H1 (cell line): ENCODE measurements around the gene GDAP1L1. TPM values are rescaled to one million over a fixed set of nuclear protein-coding genes. Genes with fewer than 3 reads are reported as not detected.

Source experiments
- CTCF ChIA-PET: fragments of 300-600 bp; sonication (Branson Sonifier 250); formaldehyde crosslinking; loops from one replicate; lab custom pipeline; 2021; ENCODE audit not compliant: partially characterized antibody; lab: Charles Lee
- POLR2A ChIA-PET: fragments of 300-600 bp; sonication (Branson Sonifier 250); formaldehyde crosslinking; loops from one replicate; lab custom pipeline; 2021; ENCODE audit warnings: inconsistent platforms; ENCODE audit not compliant: partially characterized antibody; lab: Charles Lee
- DNase-seq, 2 experiments: peaks; one replicate each; pipeline versions ENCODE4 v3.0.0 to v3.0.0-alpha.2; 2010 to 2022; ENCODE audit warnings: low spot score in 2 of 2, low read depth in 1 of 2, mixed read lengths in 1 of 2
- FAIRE-seq: peaks from 2 replicates; lab custom pipeline; 2011; peaks lifted over from hg19 to GRCh38; lab: Jason Lieb, UNC
- H2AFZ ChIP-seq: 2 replicates; pipeline ENCODE4 v1.8.1; 2012; ENCODE audit warnings: low read length, inconsistent platforms
- H2AK5ac ChIP-seq: 2 replicates; pipeline ENCODE4 v1.6.1; 2013; ENCODE audit warnings: low read depth, low read length
- H2BK120ac ChIP-seq: replicated peaks from 2 replicates; pipeline ENCODE3; 2013; ENCODE audit warnings: low read depth, low read length, inconsistent platforms
- H2BK12ac ChIP-seq: 2 replicates; pipeline ENCODE4 v1.6.1; 2013; ENCODE audit warnings: low read depth, low read length
- H2BK15ac ChIP-seq: 2 replicates; pipeline ENCODE4 v1.6.1; 2013; ENCODE audit warnings: low read length
- H2BK20ac ChIP-seq: 2 replicates; pipeline ENCODE4 v1.6.1; 2013; ENCODE audit warnings: low read length
- H2BK5ac ChIP-seq: 2 replicates; pipeline ENCODE4 v1.6.1; 2013; ENCODE audit warnings: low read depth, low read length
- H3K14ac ChIP-seq: 2 replicates; pipeline ENCODE4 v1.6.1; 2013; ENCODE audit warnings: inconsistent platforms; ENCODE audit not compliant: insufficient read length
- H3K18ac ChIP-seq: 2 replicates; pipeline ENCODE4 v1.6.1; 2013; ENCODE audit warnings: low read length; ENCODE audit errors: extremely low read depth
- H3K23ac ChIP-seq: 2 replicates; pipeline ENCODE4 v1.6.1; 2013; ENCODE audit warnings: inconsistent platforms; ENCODE audit not compliant: insufficient read length
- H3K23me2 ChIP-seq: 2 replicates; pipeline ENCODE4 v1.6.1; 2013; ENCODE audit warnings: low read depth, low read length
- H3K27ac ChIP-seq: 2 replicates; pipeline ENCODE4 v1.6.1; 2011; ENCODE audit warnings: low read depth, low read length, inconsistent platforms
- H3K27me3 ChIP-seq, 4 experiments: replicated peaks in 1 of 4; 1 replicate in 1 of 4; 2 replicates in 3 of 4; pipeline versions ENCODE4 v1.6.1 to v1.8.1; 2011 to 2013; ENCODE audit warnings: low read length in 3 of 4, mild to moderate bottlenecking in 3 of 4, inconsistent platforms in 2 of 4, mixed read lengths in 2 of 4, moderate library complexity in 1 of 4; ENCODE audit not compliant: control insufficient read depth in 3 of 4, insufficient read depth in 3 of 4; ENCODE audit errors: extremely low read depth in 1 of 4
- H3K36me3 ChIP-seq, 4 experiments: 2 replicates each; pipeline versions ENCODE4 v1.6.1 to v1.8.1; 2011 to 2013; ENCODE audit warnings: mild to moderate bottlenecking in 4 of 4, low read length in 3 of 4, moderate library complexity in 2 of 4, control low read depth in 1 of 4, inconsistent platforms in 1 of 4; ENCODE audit not compliant: insufficient read depth in 4 of 4, control insufficient read depth in 2 of 4
- H3K4ac ChIP-seq: replicated peaks from 2 replicates; pipeline ENCODE3; 2013; ENCODE audit warnings: low read length, low read depth, mixed read lengths, inconsistent platforms; ENCODE audit not compliant: insufficient read length
- H3K4me1 ChIP-seq, 4 experiments: replicated peaks in 1 of 4; 1 replicate in 1 of 4; 2 replicates in 3 of 4; pipeline versions ENCODE4 v1.6.1 to v1.8.1; 2011 to 2013; ENCODE audit warnings: low read length in 3 of 4, inconsistent platforms in 2 of 4, mixed read lengths in 1 of 4; ENCODE audit not compliant: insufficient read depth in 4 of 4, control insufficient read depth in 3 of 4
- H3K4me2 ChIP-seq, 2 experiments: 2 replicates each; pipeline versions ENCODE4 v1.6.1 to v1.8.1; 2011 to 2013; ENCODE audit warnings: low read depth in 2 of 2, low read length in 2 of 2, control low read depth in 1 of 2, inconsistent platforms in 1 of 2, mild to moderate bottlenecking in 1 of 2; ENCODE audit not compliant: insufficient read depth in 1 of 2
- H3K4me3 ChIP-seq, 4 experiments: fragments of 200-600, 300-600 bp in 1 of 4; sonication (generic), shearing (Covaris generic), sonication (Bioruptor Twin) in 1 of 4; 2 replicates each; pipeline versions ENCODE4 v1.5.1 to v1.8.1; 2011 to 2016; ENCODE audit warnings: low read length in 4 of 4, low read depth in 3 of 4, control low read depth in 2 of 4, inconsistent platforms in 2 of 4, mild to moderate bottlenecking in 2 of 4, mixed read lengths in 1 of 4, moderate library complexity in 1 of 4; ENCODE audit not compliant: insufficient read depth in 2 of 4; ENCODE audit errors: extremely low read depth in 1 of 4
- H3K56ac ChIP-seq: replicated peaks from 2 replicates; pipeline ENCODE3; 2013; ENCODE audit warnings: low read depth, mild to moderate bottlenecking, mixed read lengths, low read length, inconsistent platforms; ENCODE audit not compliant: insufficient read length
- H3K79me1 ChIP-seq: 2 replicates; pipeline ENCODE4 v1.6.1; 2013; ENCODE audit warnings: low read depth, low read length, control low read depth
- H3K79me2 ChIP-seq, 2 experiments: 2 replicates each; pipeline versions ENCODE4 v1.6.1 to v1.8.1; 2012 to 2013; ENCODE audit warnings: low read length in 2 of 2, mild to moderate bottlenecking in 2 of 2, inconsistent platforms in 1 of 2; ENCODE audit not compliant: insufficient read depth in 2 of 2, control insufficient read depth in 1 of 2
- H3K9ac ChIP-seq, 4 experiments: replicated peaks in 1 of 4; 1 replicate in 1 of 4; 2 replicates in 3 of 4; pipeline versions ENCODE4 v1.6.1 to v1.8.1; 2011 to 2013; ENCODE audit warnings: low read depth in 3 of 4, low read length in 3 of 4, control low read depth in 2 of 4, mild to moderate bottlenecking in 2 of 4, moderate library complexity in 2 of 4, inconsistent platforms in 1 of 4; ENCODE audit errors: extremely low read depth in 1 of 4
- H3K9me3 ChIP-seq, 2 experiments: 2 replicates each; pipeline versions ENCODE4 v1.6.1 to v1.8.1; 2012 to 2013; ENCODE audit warnings: mild to moderate bottlenecking in 2 of 2, moderate library complexity in 2 of 2, control low read depth in 1 of 2, inconsistent platforms in 1 of 2, low read depth in 1 of 2, low read length in 1 of 2, mixed read lengths in 1 of 2; ENCODE audit not compliant: insufficient read depth in 2 of 2
- H4K20me1 ChIP-seq, 2 experiments: replicated peaks in 1 of 2; 2 replicates each; pipeline versions ENCODE3 to v1.8.1; 2011 to 2013; ENCODE audit warnings: inconsistent platforms in 2 of 2, low read length in 2 of 2, mild to moderate bottlenecking in 1 of 2; ENCODE audit not compliant: insufficient read depth in 2 of 2, control insufficient read depth in 1 of 2
- H4K5ac ChIP-seq: 2 replicates; pipeline ENCODE4 v1.6.1; 2013; ENCODE audit warnings: low read length, low read depth, mixed read lengths, inconsistent platforms; ENCODE audit not compliant: insufficient read length
- H4K8ac ChIP-seq: 2 replicates; pipeline ENCODE4 v1.8.0; 2013; ENCODE audit warnings: mild to moderate bottlenecking, moderate library complexity, low read length, inconsistent platforms; ENCODE audit not compliant: insufficient read depth; ENCODE audit errors: extremely low read depth
- H4K91ac ChIP-seq: replicated peaks from 2 replicates; pipeline ENCODE3; 2013; ENCODE audit warnings: low read length, mixed read lengths, inconsistent platforms; ENCODE audit not compliant: insufficient read length
- BCL11A ChIP-seq, 2 experiments: IDR thresholded peaks; one replicate each; pipeline ENCODE4 v1.6.1; 2011; ENCODE audit warnings: low read depth in 2 of 2, low read length in 2 of 2, mild to moderate bottlenecking in 2 of 2
- CHD1 ChIP-seq: IDR thresholded peaks from 2 replicates; pipeline ENCODE4 v1.6.1; 2012; ENCODE audit warnings: low read depth, low read length, improper control_type of control experiment
- FOSL1 ChIP-seq: IDR thresholded peaks from 2 replicates; pipeline ENCODE4 v1.6.1; 2011; ENCODE audit warnings: mild to moderate bottlenecking, low read depth, low read length, moderate library complexity; ENCODE audit not compliant: insufficient read depth
- JUND ChIP-seq: IDR thresholded peaks from 2 replicates; pipeline ENCODE4 v1.6.1; 2011; ENCODE audit warnings: mild to moderate bottlenecking, improper control_type of control experiment, low read length
- WGBS, 2 experiments: shearing (Covaris generic) in 1 of 2; methylation state at CpG; one replicate each; pipeline versions ENCODE4 v1.1.6 to v1.1.7; 2013 to 2015; ENCODE audit warnings: low lambda C conversion rate in 2 of 2, mixed read lengths in 2 of 2, inconsistent platforms in 1 of 2, low coverage in 1 of 2, missing lambda C conversion rate in 1 of 2; ENCODE audit not compliant: insufficient replicate concordance in 2 of 2, insufficient coverage in 1 of 2, insufficient read length in 1 of 2; ENCODE audit errors: extremely low coverage in 1 of 2, missing lambda C conversion rate in 1 of 2; 5-methylcytosine and 5-hydroxymethylcytosine counted together
- polyA plus RNA-seq, 7 experiments: library from polyadenylated mRNA; depleted of rRNA in 3 of 7; stranded (reverse) in 5 of 7; unstranded in 2 of 7; fragments of >200 nt in 5 of 7; fragments of 200-250 nt in 2 of 7; gene quantifications; 1 replicate in 5 of 7; 2 replicates in 1 of 7; 4 replicates in 1 of 7; pipeline versions ENCODE4 v1.2.1 to v1.2.3, GENCODE V29; 2011 to 2013; ENCODE audit warnings: missing spikeins in 2 of 7, mixed read lengths in 2 of 7
- total RNA-seq: library from RNA; stranded (reverse); fragmentation: NEBNext Ultra II Directional; extraction: Animal tissue kit (Norgen Biotek cat#: 25700); gene quantifications from 2 replicates; pipeline ENCODE4 v1.2.1, GENCODE V29; 2021
- TF ChIP-seq, protein P1 (sequence below), 3 experiments: IDR thresholded peaks; 1 replicate in 2 of 3; 2 replicates in 1 of 3; pipeline versions ENCODE4 v1.5.1 to v1.6.1; 2011; ENCODE audit warnings: low read length in 3 of 3, mild to moderate bottlenecking in 3 of 3, inconsistent platforms in 2 of 3, low read depth in 1 of 3, moderate library complexity in 1 of 3; ENCODE audit not compliant: insufficient read depth in 1 of 3; ENCODE audit errors: control extremely low read depth in 1 of 3

The GDAP1L1 gene
- total and polyA plus RNA-seq, 2 of the 8 experiments (the other 6 are each of a cell fraction or from before 2014, with no cell fraction given), result 8.5 to 63.1 TPM

DNA sequence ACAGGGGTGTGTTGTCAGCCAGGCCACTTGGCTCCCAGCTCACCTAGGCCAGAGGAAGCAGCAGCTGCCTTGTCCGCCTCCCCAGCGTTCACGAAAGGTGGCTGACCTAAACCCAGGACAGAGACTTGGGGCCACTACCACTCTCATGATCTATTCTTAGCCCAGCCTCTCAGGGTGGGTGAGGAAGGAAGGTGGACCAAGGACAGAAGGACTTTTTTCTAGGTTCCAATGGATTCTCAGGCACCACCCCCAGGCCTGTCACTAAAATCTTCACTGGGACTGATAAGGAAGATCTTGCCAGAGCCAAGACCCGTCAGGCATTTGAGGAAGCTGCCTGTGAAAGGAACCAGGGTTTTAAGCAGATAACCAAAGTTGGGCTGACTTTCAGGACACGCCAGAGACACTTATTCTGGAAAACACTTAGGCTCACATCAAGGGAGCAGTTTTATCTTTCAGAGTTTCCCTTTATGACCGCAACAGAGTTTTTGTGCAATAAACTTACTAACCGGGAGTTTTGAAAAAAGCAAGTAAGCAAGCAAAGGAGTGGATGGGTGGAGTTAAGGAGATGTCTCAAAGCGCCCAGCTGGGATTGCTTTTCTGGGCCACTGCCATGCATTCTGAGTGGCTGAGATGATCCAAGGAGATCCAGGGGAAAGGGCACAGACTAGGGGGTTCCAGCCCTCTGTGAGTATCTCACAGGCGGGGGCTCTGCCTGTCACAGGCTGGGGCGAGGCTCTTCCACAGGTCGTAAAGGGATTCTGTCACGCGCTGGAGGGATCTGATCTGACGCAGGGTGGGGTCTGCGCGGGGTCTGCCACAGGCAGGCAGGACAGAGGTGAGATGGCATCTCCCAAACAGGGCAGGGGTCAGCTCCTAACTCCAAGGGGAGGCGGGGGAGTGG lies 62.9 kb downstream of the GDAP1L1 start:
- Histone ChIP-seq H3K23me2 (peaks cover 5% of the 10 kb centered on the region), H3K79me2 (no peaks in the 10 kb centered on the region), H3K27ac (no peak overlapping the region), H4K5ac (no peak overlapping the region), H3K18ac (no peak overlapping the region), H3K9me3 (no peaks in the 10 kb centered on the region), H2BK15ac (no peak overlapping the region), H3K36me3 (no peaks in the 10 kb centered on the region), H4K8ac (no peak overlapping the region), H4K91ac (no peak overlapping the region), H2BK120ac (no peak overlapping the region), H2AK5ac (no peak overlapping the region), H3K23ac (no peak overlapping the region), H3K9ac (no peak overlapping the region; a peak in 1 of 7 replicates), H2BK12ac (no peak overlapping the region), H2BK20ac (no peak overlapping the region), H2BK5ac (no peak overlapping the region), H3K4ac (no peak overlapping the region), H3K4me2 (peak overlapping the region; percentile 72 to 99), H3K14ac (no peak overlapping the region), H3K4me1 (peaks cover 0 to 5% (median 2%) of the 10 kb centered on the region in 4 experiments; a peak in 2 of 7 replicates), H4K20me1 (no peaks in the 10 kb centered on the region), H2AFZ (0 out of 2 replicates have a peak overlapping the region, but pooled peaks have one; percentile 28), H3K27me3 (peaks cover 0 to 18% (median 8%) of the 10 kb centered on the region in 4 experiments; a peak in 4 of 7 replicates), H3K56ac (no peak overlapping the region), H3K4me3 (peak overlapping the region; percentile 57 to 79 (median 76)), H3K79me1 (no peaks in the 10 kb centered on the region)
- FAIRE-seq (no peak), DNase-seq (no peak)
- TF ChIP-seq BCL11A (IDR thresholded peaks at IDR 0.05; ENCODE audit: low read depth in 2 of 2, low read length in 2 of 2) (no peak), CHD1 (no peak), FOSL1 (no peak), JUND (no peak)
- TF ChIP-seq, protein P1, sequence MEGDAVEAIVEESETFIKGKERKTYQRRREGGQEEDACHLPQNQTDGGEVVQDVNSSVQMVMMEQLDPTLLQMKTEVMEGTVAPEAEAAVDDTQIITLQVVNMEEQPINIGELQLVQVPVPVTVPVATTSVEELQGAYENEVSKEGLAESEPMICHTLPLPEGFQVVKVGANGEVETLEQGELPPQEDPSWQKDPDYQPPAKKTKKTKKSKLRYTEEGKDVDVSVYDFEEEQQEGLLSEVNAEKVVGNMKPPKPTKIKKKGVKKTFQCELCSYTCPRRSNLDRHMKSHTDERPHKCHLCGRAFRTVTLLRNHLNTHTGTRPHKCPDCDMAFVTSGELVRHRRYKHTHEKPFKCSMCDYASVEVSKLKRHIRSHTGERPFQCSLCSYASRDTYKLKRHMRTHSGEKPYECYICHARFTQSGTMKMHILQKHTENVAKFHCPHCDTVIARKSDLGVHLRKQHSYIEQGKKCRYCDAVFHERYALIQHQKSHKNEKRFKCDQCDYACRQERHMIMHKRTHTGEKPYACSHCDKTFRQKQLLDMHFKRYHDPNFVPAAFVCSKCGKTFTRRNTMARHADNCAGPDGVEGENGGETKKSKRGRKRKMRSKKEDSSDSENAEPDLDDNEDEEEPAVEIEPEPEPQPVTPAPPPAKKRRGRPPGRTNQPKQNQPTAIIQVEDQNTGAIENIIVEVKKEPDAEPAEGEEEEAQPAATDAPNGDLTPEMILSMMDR (IDR thresholded peaks at IDR 0.05; ENCODE audit: control extremely low read depth in 1 of 3, insufficient read depth in 1 of 3, low read depth in 1 of 3, low read length in 3 of 3), result no peak
- 55% methylated on average over 17 of the region's 17 CpGs; no CpG with 5 or more reads in 1 of the 2 experiments for WGBS, 2 experiments
- ChIA-PET POLR2A (interaction anchor here (0.7 to 2.9 kb wide), 4 partner anchors 10 to 89 kb away, joined by 3 to 14 read pairs (median 3); no protein-coding TSS in a partner anchor), CTCF (interaction anchor here (0.6 to 11.3 kb wide), 26 partner anchors 10 to 370 kb away, joined by 3 to 139 read pairs (median 4); partner anchors contain the start of gene GDAP1L1)
